ENCODE measurements around the gene CHL1.

DNA sequence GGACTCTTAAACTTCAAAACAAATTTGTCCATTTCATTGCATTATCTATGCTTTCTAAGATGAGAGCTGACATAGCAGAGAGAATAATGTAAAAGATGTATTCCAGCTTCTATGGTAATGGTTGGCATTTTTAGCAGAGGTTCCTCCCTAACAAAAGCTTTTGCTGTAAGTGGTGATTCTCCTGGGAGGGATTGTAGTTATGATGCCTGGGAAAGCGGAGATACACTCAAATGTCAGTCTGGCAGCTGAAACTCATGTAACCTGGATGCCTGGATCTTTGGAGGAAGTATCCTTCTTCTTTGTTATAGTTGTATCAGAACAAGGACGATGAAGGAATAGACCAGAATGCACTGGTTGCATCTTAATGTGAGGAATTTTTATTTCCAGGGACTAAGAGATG is 7.5 kb downstream of the CHL1 start:
- TF ChIP-seq, protein P1, sequence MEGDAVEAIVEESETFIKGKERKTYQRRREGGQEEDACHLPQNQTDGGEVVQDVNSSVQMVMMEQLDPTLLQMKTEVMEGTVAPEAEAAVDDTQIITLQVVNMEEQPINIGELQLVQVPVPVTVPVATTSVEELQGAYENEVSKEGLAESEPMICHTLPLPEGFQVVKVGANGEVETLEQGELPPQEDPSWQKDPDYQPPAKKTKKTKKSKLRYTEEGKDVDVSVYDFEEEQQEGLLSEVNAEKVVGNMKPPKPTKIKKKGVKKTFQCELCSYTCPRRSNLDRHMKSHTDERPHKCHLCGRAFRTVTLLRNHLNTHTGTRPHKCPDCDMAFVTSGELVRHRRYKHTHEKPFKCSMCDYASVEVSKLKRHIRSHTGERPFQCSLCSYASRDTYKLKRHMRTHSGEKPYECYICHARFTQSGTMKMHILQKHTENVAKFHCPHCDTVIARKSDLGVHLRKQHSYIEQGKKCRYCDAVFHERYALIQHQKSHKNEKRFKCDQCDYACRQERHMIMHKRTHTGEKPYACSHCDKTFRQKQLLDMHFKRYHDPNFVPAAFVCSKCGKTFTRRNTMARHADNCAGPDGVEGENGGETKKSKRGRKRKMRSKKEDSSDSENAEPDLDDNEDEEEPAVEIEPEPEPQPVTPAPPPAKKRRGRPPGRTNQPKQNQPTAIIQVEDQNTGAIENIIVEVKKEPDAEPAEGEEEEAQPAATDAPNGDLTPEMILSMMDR (IDR thresholded peaks at IDR 0.05) = no peak
- TF ChIP-seq POLR2A (IDR thresholded peaks at IDR 0.05) = no peak

All from body of pancreas (tissue), 4 donors.